Occipital lobe (tissue), 2 donors: ENCODE results near the gene MED12L. TPM values are rescaled to one million over a fixed set of nuclear protein-coding genes. Genes with fewer than 3 reads are reported as not detected.

ENCODE experiments used
- DNase-seq: peaks from one replicate; lab custom pipeline; 2025; lab: John Stamatoyannopoulos, UW
- total RNA-seq: library from RNA; depleted of rRNA; stranded (reverse); fragments of >200 nt; gene quantifications from one replicate; pipeline ENCODE4 v1.2.3, GENCODE V29; 2014

The MED12L gene
- total RNA-seq, 1 donor from 2014 or later = 6.1 TPM

DNA sequence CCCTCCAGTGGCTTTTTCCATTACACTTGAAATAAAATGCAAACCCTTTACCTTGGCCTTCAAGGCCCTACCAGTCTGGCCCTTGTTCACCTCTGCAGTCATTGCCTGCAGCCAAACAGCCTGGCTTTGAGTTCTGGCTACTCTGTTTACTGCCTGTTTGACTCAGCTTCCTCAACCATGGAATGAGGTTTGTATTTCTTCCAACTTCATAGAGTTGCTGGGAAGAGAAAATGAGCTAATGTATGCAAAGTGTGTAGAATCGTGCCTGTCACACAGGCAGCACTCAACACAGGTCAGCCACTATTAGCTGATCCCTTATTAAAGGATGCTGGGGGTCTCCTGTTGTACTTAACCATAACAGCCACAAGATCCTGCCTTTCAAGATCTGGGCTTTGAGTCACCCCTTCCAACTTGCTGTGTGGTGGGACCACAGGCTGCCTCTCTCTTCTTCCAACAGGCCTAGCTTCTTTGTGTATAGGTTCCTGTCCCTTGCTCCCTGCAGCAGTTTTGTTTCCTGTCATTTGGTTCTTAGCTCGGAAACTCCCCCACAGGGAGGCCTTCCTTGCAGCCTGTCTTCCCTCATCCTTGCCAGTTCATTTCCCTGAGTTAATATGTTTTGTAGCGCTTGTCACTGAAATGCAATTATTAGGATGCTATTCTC is 6.4 kb downstream of the MED12L start:
- no peak for DNase-seq

DNA sequence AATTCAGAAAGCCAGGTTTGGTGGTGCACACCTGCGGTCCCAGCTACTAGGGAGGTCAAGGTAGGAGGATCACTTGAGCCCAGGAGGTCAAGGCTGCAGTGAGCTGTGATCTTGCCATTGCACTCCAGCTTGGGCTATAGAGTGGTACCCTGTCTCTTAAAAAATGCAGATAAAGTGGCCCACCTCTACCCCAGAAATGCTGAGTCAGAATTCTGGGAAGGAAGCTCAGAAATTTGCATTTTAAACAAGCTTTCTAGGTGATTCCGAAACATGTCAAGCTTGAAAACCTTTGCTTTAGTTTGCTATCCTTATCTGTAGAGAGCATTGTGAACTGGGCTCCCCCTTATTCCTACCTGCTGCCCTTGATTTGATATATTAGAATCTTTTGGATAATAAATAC is 7.7 kb downstream of the MED12L start:
- DNase-seq = no peak

DNA sequence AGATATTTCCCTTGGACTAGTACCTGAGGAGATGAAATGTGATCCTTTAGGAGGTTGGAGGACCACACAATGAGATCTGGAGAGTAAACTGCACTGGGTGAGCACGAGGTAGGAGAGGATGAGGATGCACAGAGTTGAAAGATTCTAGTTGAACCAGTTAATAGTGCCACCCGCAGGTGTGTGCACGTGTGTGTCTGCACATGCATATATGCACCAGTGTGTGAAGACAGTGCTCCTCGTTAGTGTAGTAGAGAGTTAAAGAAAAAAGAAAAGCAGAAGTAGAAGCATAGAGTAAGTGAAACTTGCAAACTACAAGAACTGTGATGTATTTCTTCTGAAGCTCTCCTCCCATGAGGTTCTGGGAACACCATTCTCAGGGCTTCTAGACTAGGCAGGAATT is 8.4 kb downstream of the MED12L start:
- no peak for DNase-seq

GRCh38 chr3:151096716-151097115 is 11.3 kb downstream of the MED12L start:
- DNase-seq = no peak

DNA sequence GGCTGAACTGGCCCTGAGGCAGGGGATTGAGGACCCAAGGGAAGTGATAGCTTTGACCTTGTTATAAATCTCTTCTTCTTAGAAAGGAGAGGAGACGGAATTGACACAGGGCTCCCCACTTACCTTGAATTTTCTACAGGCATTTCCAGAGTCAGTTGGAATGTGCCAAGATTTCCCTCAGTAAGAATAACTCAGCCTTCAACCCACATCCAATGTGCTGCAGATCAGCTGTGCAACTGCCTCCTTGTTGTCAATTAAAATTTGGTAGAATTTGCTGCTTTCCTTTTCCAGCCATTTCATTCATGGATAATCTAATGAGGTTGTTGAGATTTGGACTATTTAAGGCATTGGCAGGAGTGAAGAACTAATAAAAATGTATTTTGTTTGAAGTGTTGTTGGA is 14.6 kb downstream of the MED12L start:
- no peak for DNase-seq

DNA sequence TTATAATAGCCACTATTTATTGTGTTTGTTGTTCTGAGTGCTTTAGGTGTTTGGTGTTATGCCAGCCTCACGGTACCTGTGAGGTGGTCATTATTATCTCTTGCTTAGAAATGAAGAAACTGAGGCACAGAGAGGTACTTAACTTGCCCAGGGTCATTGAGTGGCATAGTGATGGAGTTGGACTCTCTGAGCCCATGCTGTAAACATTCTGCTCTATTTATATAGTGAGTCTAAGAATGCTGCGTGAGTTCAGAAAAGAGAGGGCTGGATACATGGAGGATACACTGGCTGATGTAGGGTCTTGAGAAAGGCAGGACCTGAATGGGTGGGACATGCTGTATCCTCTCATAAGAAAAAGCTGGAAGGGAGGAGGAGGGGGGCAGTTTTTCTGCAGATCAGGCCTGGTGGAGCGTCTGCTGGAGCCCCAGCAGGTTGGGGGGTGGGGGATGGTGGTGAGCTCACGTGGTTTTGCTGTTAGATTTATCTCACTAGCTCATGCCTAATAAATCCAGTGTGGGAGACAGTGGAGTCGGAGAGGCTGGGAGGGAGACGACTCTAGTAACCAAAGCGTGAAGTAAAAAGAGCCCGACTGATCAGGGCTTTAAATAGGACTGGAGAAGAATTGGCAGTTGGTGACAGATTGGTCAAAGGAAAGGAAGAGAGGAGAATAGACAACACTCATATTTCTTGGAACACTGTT is 16.0 kb downstream of the MED12L start:
- no peak for DNase-seq

DNA sequence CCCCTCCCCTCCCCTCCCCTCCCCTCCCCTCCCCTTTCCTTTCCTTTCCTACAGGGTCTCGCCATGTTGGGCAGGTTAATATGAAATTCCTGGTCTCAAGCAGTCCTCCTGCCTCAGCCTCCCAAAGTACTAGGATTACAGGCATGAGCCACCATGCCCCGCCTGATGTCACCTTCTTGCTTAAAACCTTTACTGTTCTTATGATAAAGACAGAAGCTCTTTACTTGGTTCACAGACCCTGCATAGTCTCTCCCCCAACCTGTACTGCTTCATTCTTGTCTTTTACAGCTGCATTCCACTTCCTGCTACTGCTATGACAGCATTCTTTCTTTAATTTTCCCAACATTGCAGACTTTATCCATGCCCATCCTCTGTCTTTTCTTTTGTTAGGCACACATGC is 20.8 kb downstream of the MED12L start:
- no peak for DNase-seq

GRCh38 chr3:151107177-151107576 is 21.7 kb downstream of the MED12L start:
- no peak for DNase-seq

DNA sequence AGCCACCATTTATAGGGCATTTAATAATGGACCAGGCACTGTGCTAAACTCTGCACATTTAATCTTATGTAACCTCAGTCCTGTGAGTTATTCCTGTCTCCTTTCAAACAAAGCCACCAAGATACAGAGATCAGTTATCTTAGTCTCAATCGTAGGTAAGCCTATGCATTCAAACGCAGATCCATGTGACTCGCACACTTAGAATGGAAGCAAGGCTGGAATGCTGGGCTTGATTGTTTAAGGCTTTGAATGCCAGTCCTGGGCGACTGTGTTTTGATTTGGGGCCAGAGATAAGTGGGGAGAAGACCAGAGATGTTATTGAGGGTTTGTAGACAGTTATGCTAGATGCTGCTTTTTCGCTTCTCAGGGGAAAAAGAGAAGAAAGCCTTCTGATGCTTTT is 22.2 kb downstream of the MED12L start:
- no peak for DNase-seq

GRCh38 chr3:151109286-151109800 is 23.9 kb downstream of the MED12L start:
- no peak for DNase-seq

DNA sequence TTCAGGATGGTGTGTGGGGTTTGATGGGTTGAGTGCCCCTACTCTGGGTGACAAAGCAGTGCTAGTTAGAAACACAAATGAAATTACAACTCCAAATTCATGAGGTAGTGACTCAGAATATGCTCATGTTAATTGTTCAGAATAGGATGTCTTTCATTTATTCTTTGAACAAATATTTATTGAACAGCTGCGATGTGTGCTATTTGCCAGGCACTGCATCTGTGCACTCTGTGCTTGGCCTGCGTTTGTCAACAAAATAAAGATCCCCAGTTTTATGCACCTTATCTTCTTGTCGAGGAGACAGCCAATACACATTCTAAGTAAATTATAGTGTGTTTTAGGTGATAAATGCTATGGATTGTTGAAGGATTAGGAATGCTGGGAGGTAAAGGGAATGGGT is 27.3 kb downstream of the MED12L start:
- DNase-seq = no peak

- DNase-seq = no peak
Measured at GRCh38 chr3:151113343-151113742, 27.9 kb downstream of the MED12L start.

GRCh38 chr3:151117047-151117446 is 31.6 kb downstream of the MED12L start:
- DNase-seq = no peak

GRCh38 chr3:151119188-151119587 is 33.7 kb downstream of the MED12L start:
- DNase-seq = no peak

DNA sequence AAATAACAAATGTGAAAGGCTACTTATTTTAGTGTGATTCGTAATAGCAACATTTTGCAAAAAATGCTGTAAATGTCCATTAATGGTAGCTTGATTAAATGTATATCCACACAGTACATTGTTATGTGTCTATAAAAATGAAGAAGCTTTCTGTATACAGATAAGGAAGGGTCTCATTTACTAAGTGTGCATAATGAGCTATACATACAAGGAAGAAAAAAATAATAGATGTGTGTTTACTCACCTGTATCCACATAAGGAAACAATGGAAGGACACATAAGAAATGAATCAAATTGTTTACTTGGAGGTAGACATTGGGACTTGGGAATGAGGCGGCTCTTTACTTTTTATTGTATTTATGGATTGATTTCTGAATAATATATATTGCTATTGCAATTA is 34.9 kb downstream of the MED12L start:
- DNase-seq = no peak

- no peak for DNase-seq
Measured at GRCh38 chr3:151121016-151121415, 35.6 kb downstream of the MED12L start.

GRCh38 chr3:151123827-151124226 is 38.4 kb downstream of the MED12L start:
- no peak for DNase-seq

GRCh38 chr3:151124476-151124875 is 39.0 kb downstream of the MED12L start:
- no peak for DNase-seq

DNA sequence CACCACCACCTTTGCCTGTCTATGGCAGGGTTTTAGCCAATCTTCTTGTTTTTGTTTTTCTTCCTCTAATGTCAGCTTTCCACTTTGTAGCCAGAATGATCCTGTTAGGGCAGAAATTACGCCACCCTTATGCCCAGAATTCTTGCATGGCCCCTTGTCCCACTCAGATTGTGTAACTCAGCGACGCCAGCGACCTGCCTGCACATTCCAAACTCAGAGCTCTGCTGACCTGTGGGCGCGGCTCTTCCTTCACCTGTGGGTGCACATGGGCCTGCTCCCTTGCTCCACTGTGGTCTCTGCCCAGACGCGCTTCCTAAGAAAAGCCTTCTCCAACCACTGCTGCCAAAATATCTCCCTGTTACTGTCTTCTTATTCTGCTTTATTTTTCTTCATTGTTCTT is 45.0 kb downstream of the MED12L start:
- no peak for DNase-seq

GRCh38 chr3:151133175-151133574 is 47.7 kb downstream of the MED12L start:
- DNase-seq = no peak

- DNase-seq = no peak
Measured at GRCh38 chr3:151133917-151134450, 48.5 kb downstream of the MED12L start.

GRCh38 chr3:151135541-151136337 is 50.3 kb downstream of the MED12L start:
- no peak for DNase-seq
